GM18502 (cell line): Measurements from ENCODE around the gene OOEP.
"Not testable (repeated sequence)": the region's sequence is repeated elsewhere in the genome, so short reads cannot be mapped to it uniquely, and the experiment has no call there.

Source experiments
- ATAC-seq: cut with Tn5 transposase; IDR thresholded peaks from one replicate; pipeline ENCODE4 v1.9.1; 2021; ENCODE audit warnings: mild to moderate bottlenecking; ENCODE audit not compliant: unreplicated experiment, poor library complexity

The OOEP gene

GRCh38 chr6:73369563-73369962 is at the start of gene OOEP:
TSS of gene OOEP (minus strand) at chr6:73369897. CDS start at chr6:73369792, 105 bp downstream.
- no peak for ATAC-seq

- no peak for ATAC-seq
These were observed 48.5 kb upstream of the OOEP start for GRCh38 chr6:73418081-73418741.

- ATAC-seq = no peak
These were observed 43.4 kb upstream of the OOEP start for GRCh38 chr6:73413102-73413501.

- no peak for ATAC-seq
These were observed 39.7 kb upstream of the OOEP start for GRCh38 chr6:73409395-73409794.

- ATAC-seq = no peak
These were observed 31.0 kb upstream of the OOEP start for GRCh38 chr6:73400656-73401055.

- no peak for ATAC-seq
These were observed 26.2 kb upstream of the OOEP start for GRCh38 chr6:73395875-73396274.

- ATAC-seq = no peak
These were observed 25.1 kb upstream of the OOEP start, which contains the start of gene DDX43 for GRCh38 chr6:73394577-73395354. TSS of gene DDX43 (plus strand) at chr6:73394828. CDS start at chr6:73394906, 78 bp downstream.

GRCh38 chr6:73393278-73393677 is 23.6 kb upstream of the OOEP start:
- ATAC-seq = no peak

- ATAC-seq = not testable (repeated sequence)
These were observed 22.5 kb upstream of the OOEP start for GRCh38 chr6:73392188-73392587.

- no peak for ATAC-seq
These were observed 22.0 kb upstream of the OOEP start for GRCh38 chr6:73391675-73392074.

- no peak for ATAC-seq
These were observed 20.2 kb upstream of the OOEP start for GRCh38 chr6:73389854-73390253.

GRCh38 chr6:73388800-73389512 is 19.3 kb upstream of the OOEP start:
- ATAC-seq = peak; percentile 83

- peak; percentile 41 for ATAC-seq
These were observed 18.7 kb upstream of the OOEP start for GRCh38 chr6:73388433-73388799.

- no peak for ATAC-seq
These were observed 12.9 kb upstream of the OOEP start for GRCh38 chr6:73382462-73383113.

- ATAC-seq = not testable (repeated sequence)
These were observed 11.8 kb upstream of the OOEP start for GRCh38 chr6:73381531-73381930.

- ATAC-seq = no peak
These were observed 7.5 kb upstream of the OOEP start for GRCh38 chr6:73377225-73377624.

- no peak for ATAC-seq
These were observed 5.5 kb upstream of the OOEP start for GRCh38 chr6:73375216-73375615.

GRCh38 chr6:73372516-73372915 is 2.8 kb upstream of the OOEP start:
- ATAC-seq = no peak

- no peak for ATAC-seq
These were observed 2.3 kb upstream of the OOEP start for GRCh38 chr6:73371984-73372383.

GRCh38 chr6:73369157-73369556 is 540 bp downstream of the OOEP start:
- ATAC-seq = no peak

- ATAC-seq = no peak
These were observed 1.0 kb downstream of the OOEP start for GRCh38 chr6:73368675-73369074.
